HuH-7 (cell line): ENCODE measurements around the gene APBA2.
"Not testable (repeated sequence)": the region's sequence is repeated elsewhere in the genome, so short reads cannot be mapped to it uniquely, and the experiment has no call there.

Source experiments
- DNase-seq: peaks from one replicate; pipeline ENCODE4 v3.0.0; 2011; ENCODE audit warnings: low spot score

APBA2 gene

GRCh38 chr15:28885630-28886430 lies at the start of gene APBA2:
TSS of gene APBA2 (plus strand) at chr15:28885974. CDS start at chr15:29053885, 167,911 bp downstream.
- DNase-seq = no peak

- DNase-seq = not testable (repeated sequence)
These were observed 45.5 kb upstream of the APBA2 start for GRCh38 chr15:28840285-28840684.

- not testable (repeated sequence) for DNase-seq
These were observed 43.6 kb upstream of the APBA2 start for GRCh38 chr15:28842210-28842609.

DNA sequence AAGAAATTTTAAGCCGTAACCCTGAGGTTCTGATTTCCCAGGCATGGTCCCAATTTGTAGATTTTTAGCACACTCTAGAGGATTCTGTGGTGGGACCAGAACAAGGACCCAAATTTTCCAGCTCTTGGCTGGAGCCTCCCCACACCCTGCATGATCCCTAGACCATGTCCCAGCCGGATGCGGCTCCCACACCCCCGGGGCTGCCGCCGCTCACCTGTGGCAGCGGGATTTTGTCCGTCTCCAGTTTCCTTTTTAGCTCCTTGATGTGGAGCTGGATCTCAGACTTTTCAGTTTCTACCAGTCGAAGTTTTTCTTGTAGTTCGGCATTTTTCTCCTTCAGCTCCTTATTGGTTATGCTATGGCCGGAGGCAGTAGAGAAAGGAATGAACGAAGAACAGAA lies 42.3 kb upstream of the APBA2 start:
- DNase-seq = not testable (repeated sequence)

GRCh38 chr15:28844147-28844546 lies 41.6 kb upstream of the APBA2 start:
- not testable (repeated sequence) for DNase-seq

- DNase-seq = not testable (repeated sequence)
These were observed 38.5 kb upstream of the APBA2 start for GRCh38 chr15:28847247-28847646.

DNA sequence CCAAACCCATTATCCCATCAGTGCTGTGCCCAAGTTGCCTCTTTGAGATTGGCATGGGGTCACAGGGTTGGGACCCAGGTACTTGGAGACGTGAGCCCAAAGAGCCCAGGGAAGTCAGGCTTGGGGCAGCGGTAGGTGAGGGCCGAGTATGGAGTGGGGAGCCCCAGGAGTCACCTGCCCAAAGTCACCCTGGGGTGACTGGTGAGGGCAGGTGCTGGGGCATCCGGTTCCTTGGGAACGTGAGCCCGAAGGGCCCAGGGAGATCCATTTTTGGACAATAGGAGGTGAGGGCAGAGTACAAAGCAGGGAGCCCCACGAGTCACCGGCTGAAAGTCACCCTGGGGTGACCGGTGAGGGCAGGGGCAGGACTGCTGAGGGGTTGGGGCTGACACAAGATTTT lies 37.8 kb upstream of the APBA2 start:
- not testable (repeated sequence) for DNase-seq

DNA sequence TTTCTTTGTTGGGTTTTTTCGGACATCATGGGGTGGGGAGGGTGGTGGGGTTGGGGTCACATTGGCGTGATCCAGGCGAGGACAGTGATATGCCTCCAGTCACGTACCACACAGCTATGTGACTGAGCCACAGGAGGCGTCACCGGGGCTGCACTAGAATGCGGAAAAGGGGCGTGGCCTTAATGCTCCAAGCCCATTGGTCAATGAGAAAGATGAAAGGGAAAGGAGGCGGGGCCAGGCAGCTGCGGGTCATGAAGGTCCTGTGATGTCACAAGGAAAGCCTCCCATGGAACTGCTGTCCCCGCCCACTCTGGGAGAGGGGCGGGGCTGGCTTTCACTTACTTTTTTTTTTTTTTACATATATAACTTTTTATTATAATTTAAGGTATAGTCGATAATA lies 37.3 kb upstream of the APBA2 start, which contains the start of gene GOLGA6L7:
TSS of gene GOLGA6L7 (minus strand) at position 124 of the 400 bp plus-strand sequence. CDS start at position 29, 95 bp downstream.
- not testable (repeated sequence) for DNase-seq

DNA sequence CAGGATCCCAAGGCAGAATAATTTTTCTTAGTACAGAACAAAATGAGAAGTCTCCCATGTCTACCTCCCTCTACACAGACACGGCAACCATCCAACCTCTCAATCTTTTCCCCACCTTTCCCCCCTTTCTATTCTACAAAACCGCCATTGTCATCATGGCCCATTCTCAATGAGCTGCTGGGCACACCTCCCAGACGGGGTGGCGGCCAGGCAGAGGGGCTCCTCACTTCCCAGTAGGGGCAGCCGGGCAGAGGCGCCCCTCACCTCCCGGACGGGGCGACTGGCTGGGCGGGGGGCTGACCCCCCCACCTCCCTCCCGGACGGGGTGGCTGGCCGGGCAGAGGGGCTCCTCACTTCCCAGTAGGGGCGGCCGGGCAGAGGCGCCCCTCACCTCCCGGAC lies 36.5 kb upstream of the APBA2 start:
- DNase-seq = not testable (repeated sequence)

GRCh38 chr15:28849766-28850165 lies 36.0 kb upstream of the APBA2 start:
- DNase-seq = not testable (repeated sequence)

- not testable (repeated sequence) for DNase-seq
These were observed 32.1 kb upstream of the APBA2 start for GRCh38 chr15:28853654-28854053.

DNA sequence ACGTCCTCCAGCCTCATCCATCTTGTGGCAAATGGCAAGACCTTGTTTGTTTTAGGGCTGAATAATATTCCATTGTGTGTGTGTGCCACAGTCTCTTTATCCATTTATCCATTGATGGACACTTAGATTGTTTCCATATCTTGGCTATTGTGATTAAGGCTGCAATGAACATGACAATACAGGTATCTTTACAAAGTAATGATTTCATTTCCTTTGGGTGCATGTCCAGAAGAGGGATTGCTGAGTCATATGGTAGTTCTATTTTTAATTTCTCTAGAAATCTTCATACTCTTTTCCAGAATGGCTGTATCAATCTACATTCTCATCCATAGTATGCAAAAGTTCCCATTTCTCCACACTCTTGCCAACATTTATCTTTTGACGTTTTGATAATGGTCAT lies 31.2 kb upstream of the APBA2 start:
- DNase-seq = not testable (repeated sequence)

- DNase-seq = no peak
These were observed 24.7 kb upstream of the APBA2 start for GRCh38 chr15:28861031-28861534.

GRCh38 chr15:28861589-28862293 lies 24.0 kb upstream of the APBA2 start:
- not testable (repeated sequence) for DNase-seq

- DNase-seq = no peak
These were observed 16.9 kb upstream of the APBA2 start for GRCh38 chr15:28868744-28869345.

DNA sequence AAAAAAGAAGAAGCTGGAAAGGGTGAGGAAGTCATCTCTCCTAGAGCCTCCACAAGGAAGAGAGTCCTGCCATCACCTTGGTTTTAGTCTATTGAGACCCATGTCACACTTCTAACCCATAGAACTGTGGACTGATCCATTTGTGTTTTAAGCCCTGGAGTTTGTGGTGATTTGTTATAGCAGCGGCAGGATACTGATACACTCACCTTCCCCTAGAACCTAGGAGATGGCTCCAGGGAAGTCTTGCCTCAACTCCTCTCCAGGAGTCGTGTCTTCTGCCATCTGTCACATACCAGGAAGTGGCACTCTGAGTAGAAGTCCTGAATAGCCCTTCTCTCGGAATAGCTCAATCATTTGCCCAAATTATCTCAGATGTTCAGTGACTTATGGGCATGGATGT lies 14.6 kb upstream of the APBA2 start:
- no peak for DNase-seq

- DNase-seq = no peak
These were observed 12.8 kb upstream of the APBA2 start for GRCh38 chr15:28873006-28873405.

DNA sequence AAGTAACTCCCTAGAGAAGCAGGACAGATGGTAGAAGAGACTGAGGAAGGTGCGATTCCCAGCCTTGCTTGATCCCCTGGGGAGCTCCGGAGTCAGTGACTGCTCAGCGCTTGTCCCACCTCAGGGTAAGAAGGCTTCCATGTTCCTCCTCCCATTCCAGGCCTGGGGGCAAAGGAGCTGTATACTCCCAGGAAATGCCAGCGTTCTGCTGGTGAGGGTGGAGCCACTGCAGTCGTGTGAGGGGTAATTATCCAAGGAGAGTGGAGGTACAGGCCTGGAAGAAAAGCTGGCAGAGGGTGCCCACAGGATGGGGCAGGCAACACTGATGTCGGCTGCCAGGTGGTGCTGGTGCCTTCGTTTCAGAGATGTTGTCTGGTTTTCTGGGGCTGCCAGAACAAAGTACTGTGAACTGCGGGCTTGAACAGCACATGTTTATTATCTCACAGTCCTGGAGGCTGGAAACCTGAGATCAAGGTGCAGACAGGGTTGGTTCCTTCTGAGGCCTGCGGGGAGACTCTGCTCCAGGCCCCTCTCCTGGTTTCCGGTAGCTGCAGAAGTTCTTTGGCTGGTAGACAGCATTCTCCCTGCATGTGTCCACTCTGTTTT lies 12.1 kb upstream of the APBA2 start:
- no peak for DNase-seq

DNA sequence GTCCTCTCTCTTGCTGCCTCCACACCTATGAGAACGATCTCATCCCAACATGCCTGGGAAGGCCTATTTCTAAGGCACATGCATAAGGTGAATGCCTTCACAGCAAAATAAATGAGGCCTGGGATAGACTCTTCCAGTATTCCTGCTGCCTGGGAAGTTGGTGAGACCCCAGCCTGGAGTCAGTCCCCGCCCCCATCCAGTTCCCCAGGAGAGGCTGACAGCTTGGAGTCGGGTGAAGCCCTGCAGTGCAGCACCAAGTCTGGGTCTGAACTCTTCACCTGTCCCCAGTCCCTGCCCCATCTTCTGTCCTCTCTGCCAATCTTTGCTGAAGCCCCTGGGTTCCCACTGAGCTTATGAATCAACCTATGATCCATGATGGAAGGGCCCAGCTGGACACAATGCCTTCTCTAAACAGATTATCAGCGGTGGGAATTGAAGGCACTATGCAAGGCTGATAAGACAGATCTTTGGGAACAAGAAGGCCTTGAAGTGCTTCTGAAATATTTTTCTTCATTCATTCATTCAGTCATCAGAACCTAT lies 10.2 kb upstream of the APBA2 start:
- DNase-seq = no peak

- no peak for DNase-seq
These were observed 9.5 kb upstream of the APBA2 start for GRCh38 chr15:28876131-28876844.

DNA sequence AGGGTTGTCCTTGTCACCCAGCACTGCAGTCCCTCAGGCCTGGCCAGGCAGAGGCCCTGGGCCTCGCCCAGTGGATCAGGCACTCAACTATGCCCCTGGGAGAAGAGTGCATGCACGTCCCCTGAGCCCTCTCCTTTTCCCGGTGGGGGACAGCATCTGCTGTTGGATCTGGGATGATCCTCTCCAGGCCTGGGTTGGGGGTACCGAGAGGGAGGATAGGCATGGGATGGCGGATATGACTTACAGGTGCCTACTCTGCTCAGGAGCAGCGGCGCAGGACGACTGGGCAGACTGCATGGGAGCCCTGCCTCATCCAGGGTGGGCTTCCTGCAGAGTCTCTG lies 9.0 kb upstream of the APBA2 start:
- DNase-seq = no peak
